ENCODE measurements around the gene ILDR2. TPM values are rescaled to one million over a fixed set of nuclear protein-coding genes. Genes with fewer than 3 reads are reported as not detected.

ILDR2 gene, protein sequence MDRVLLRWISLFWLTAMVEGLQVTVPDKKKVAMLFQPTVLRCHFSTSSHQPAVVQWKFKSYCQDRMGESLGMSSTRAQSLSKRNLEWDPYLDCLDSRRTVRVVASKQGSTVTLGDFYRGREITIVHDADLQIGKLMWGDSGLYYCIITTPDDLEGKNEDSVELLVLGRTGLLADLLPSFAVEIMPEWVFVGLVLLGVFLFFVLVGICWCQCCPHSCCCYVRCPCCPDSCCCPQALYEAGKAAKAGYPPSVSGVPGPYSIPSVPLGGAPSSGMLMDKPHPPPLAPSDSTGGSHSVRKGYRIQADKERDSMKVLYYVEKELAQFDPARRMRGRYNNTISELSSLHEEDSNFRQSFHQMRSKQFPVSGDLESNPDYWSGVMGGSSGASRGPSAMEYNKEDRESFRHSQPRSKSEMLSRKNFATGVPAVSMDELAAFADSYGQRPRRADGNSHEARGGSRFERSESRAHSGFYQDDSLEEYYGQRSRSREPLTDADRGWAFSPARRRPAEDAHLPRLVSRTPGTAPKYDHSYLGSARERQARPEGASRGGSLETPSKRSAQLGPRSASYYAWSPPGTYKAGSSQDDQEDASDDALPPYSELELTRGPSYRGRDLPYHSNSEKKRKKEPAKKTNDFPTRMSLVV
- total RNA-seq (not detected in 2 replicates), polyA plus RNA-seq (not detected in 2 replicates), polyA minus RNA-seq (not detected in 2 replicates), Bru-seq, nascent RNA (not detected), BruChase-seq, experiment 1, labeled RNA remaining after a 6-hour chase (not detected), BruChase-seq, experiment 2, labeled RNA remaining after a 2-hour chase (not detected)
- not detected in 2 replicates for polyA plus RNA-seq (2011; cell fraction: cytosol; rRNA removed)
- polyA plus RNA-seq (2011; cell fraction: nucleus; rRNA removed), result not detected in 2 replicates
- not detected in 2 replicates for polyA plus RNA-seq (2012)
- polyA minus RNA-seq (2011; cell fraction: cytosol; rRNA and poly(A)+ RNA removed), result not detected
- not detected in 2 replicates for polyA minus RNA-seq (2011; cell fraction: nucleus; rRNA and poly(A)+ RNA removed)
- long read RNA-seq, result 0 reads

DNA sequence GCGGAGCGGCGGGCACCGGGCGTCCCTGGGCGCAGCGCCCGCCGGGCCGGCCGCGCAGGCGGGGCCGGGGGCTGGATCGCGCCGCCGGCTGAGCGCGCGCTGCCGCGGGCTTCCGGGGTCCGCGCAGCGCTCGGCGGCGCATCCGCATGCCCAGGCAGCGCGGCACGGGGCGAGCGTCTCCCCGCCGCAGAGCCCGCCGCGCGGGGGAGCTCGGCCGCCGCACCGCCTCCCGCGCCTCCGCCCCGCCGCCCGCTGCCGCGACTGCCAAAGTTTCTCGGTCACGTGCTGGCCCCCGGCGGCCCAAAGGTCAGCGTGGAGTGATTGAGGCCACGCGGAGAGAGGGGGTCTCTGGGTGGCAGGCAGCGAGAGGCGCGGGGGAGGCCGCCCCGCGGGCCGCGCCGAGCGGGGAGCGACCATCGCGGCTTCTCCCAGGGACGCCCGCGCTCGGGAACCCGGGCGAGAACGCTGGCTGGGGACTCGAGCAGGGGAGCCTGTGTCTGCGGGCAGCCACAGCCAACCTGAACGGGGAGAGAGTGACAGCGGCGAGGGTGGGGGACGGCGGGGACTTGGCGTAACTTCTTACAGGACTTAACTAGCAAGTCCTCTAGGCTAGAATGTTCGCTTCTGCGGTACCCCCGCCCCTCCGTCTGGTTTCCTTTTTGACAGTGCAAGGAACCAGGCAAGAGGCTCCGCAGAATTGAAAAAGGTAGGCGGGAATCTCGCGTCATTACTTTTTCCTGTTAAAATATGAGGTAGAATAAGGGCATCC, at the start of gene ILDR2:
Gene ILDR2 (minus strand): TSS at position 180 of the 769 bp plus-strand sequence. CDS start 272 bp downstream, outside the sequence.
- DNase-seq (ENCODE audit: low read depth, low spot score), result peak; percentile 10
- H4K20me1 ChIP-seq (replicated peaks; ENCODE audit: control insufficient read depth, extremely low read depth, insufficient read depth, low read length), result no peaks in the 10 kb centered on the region
- no peak within 1 kb of the TSS for H3K9ac ChIP-seq (replicated peaks; ENCODE audit: extremely low read depth, insufficient read depth, low read length)
- peak within 1 kb of the TSS; percentile 66 for H2AFZ ChIP-seq (ENCODE audit: low read depth, low read length)
- intact Hi-C loops (cut with micrococcal nuclease) (no loop called here), dilution Hi-C loops (cut with MboI; ENCODE audit: extremely low pct_ligation_motif_present, low sequenced_read_pairs) (no loop called here)
- H3K27me3 ChIP-seq (ENCODE audit: control insufficient read depth in 2 of 2, insufficient read depth in 2 of 2, low read length in 2 of 2), result peaks cover 29 to 38% of the 10 kb centered on the region in 2 experiments
- no peaks in the 10 kb centered on the region for H3K9me1 ChIP-seq (replicated peaks; ENCODE audit: control insufficient read depth, extremely low read depth, insufficient read depth, low read length)
- peak; percentile 49 for FAIRE-seq
- peak within 1 kb of the TSS; percentile 63 for H3K4me2 ChIP-seq (ENCODE audit: insufficient read depth, low read length)
- no peaks in the 10 kb centered on the region for H3K79me2 ChIP-seq (ENCODE audit: control insufficient read depth, insufficient read depth, low read length)
- no peaks in the 10 kb centered on the region for H3K36me3 ChIP-seq (ENCODE audit: control insufficient read depth in 2 of 2, extremely low read depth in 1 of 2, insufficient read depth in 2 of 2, low read length in 2 of 2)
- H3K4me1 ChIP-seq (ENCODE audit: control insufficient read depth, extremely low read depth, insufficient read depth, low read length), result peaks cover 5% of the 10 kb centered on the region
- no peaks in the 10 kb centered on the region for H3K9me3 ChIP-seq (replicated peaks; ENCODE audit: control insufficient read depth, insufficient read depth, low read length)
- BruUV-seq (replicated peaks), result no TSS peak
- H3K4me3 ChIP-seq (replicated peaks in 1 of 3; ENCODE audit: insufficient read depth in 1 of 3, low read depth in 1 of 3, low read length in 3 of 3), result peak within 1 kb of the TSS; percentile 34 to 39 (median 35)
- POLR2A ChIA-PET, result no interaction called here
- TF ChIP-seq, protein P1, sequence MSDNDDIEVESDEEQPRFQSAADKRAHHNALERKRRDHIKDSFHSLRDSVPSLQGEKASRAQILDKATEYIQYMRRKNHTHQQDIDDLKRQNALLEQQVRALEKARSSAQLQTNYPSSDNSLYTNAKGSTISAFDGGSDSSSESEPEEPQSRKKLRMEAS (IDR thresholded peaks at IDR 0.05; ENCODE audit: insufficient read depth, insufficient read length), result no peak
- TF ChIP-seq EZH2 (IDR thresholded peaks at IDR 0.05; ENCODE audit: borderline replicate concordance, low read depth, low read length, severe bottlenecking), result peak; percentile 47
- H3K27ac ChIP-seq (ENCODE audit: insufficient read depth, low read depth, low read length), result no peak within 1 kb of the TSS
- CTCF ChIA-PET, result no interaction called here
